K562 (cell line): ENCODE results near the gene CBLIF. TPM values are rescaled to one million over a fixed set of nuclear protein-coding genes. Genes with fewer than 3 reads are reported as not detected.

Experiments used
- ATAC-seq: fragments of 200-7000 bp; cut with Tn5 transposase; 3 replicates; pipeline ENCODE4 v1.9.1; 2020; ENCODE audit warnings: moderate library complexity
- BruUV-seq: library from RNA; stranded (reverse); fragments of 400-500 nt; replicated peaks from 2 replicates; lab custom pipeline; 2021; lab: Mats Ljungman, UMichigan
- CTCF ChIA-PET: fragments of 300-600 bp; formaldehyde crosslinking; extraction: SDS; loops from one replicate; lab custom pipeline; 2021; ENCODE audit warnings: low intra/inter-chr PET ratio; lab: Yijun Ruan, JAX
- POLR2A ChIA-PET: fragments of 300-600, 350-650 bp; sonication (Branson Sonifier 250); formaldehyde crosslinking; extraction: SDS; loops from one replicate; lab custom pipeline; 2021; ENCODE audit warnings: antibody characterized with exemption, inconsistent platforms; lab: Yijun Ruan, JAX
- DNase-seq, 4 experiments: peaks; one replicate each; pipeline versions ENCODE4 v3.0.0 to v3.0.0-alpha.2; 2011 to 2018; ENCODE audit warnings: low spot score in 3 of 4, mixed read lengths in 3 of 4; ENCODE audit errors: extremely low read depth in 1 of 4
- FAIRE-seq: peaks from 2 replicates; lab custom pipeline; 2011; peaks lifted over from hg19 to GRCh38; lab: Jason Lieb, UNC
- H2AFZ ChIP-seq: 2 replicates; pipeline ENCODE4 v1.6.0; 2011; ENCODE audit warnings: low read depth, low read length, control low read depth, inconsistent platforms
- H3K27ac ChIP-seq: fragments of 200-600 bp; 3 replicates; pipeline ENCODE4 v1.8.0; 2011; ENCODE audit warnings: low read depth, mild to moderate bottlenecking, control low read depth, inconsistent platforms, low read length, moderate library complexity, mixed read lengths; ENCODE audit errors: extremely low read depth
- H3K27me3 ChIP-seq, 2 experiments: fragments of 300-600 bp in 1 of 2; 2 replicates in 1 of 2; 3 replicates in 1 of 2; pipeline versions ENCODE4 v1.6.0 to v1.8.0; 2011; ENCODE audit warnings: inconsistent platforms in 2 of 2, low read length in 2 of 2, mild to moderate bottlenecking in 1 of 2, mixed read lengths in 1 of 2, moderate library complexity in 1 of 2; ENCODE audit not compliant: control insufficient read depth in 2 of 2, insufficient read depth in 2 of 2
- H3K36me3 ChIP-seq: fragments of 300-600 bp; 3 replicates; pipeline ENCODE4 v1.8.0; 2011; ENCODE audit warnings: mild to moderate bottlenecking, low read length, inconsistent platforms; ENCODE audit not compliant: control insufficient read depth, insufficient read depth
- H3K4me1 ChIP-seq, 2 experiments: fragments of 200-600 bp in 1 of 2; replicated peaks in 1 of 2; 2 replicates in 1 of 2; 3 replicates in 1 of 2; pipeline versions ENCODE4 v1.5.1 to v1.8.0; 2011; ENCODE audit warnings: inconsistent platforms in 2 of 2, low read length in 2 of 2, mild to moderate bottlenecking in 1 of 2, mixed read lengths in 1 of 2, moderate library complexity in 1 of 2; ENCODE audit not compliant: control insufficient read depth in 2 of 2, insufficient read depth in 2 of 2
- H3K4me2 ChIP-seq: 2 replicates; pipeline ENCODE4 v1.6.1; 2011; ENCODE audit warnings: low read length, control low read depth, inconsistent platforms, mixed read lengths; ENCODE audit not compliant: insufficient read depth
- H3K4me3 ChIP-seq: fragments of 200-600 bp; sonication (generic), shearing (Covaris generic); 2 replicates; pipeline ENCODE4 v1.5.1; 2016; ENCODE audit warnings: control low read depth, inconsistent platforms
- H3K79me2 ChIP-seq: fragments of 200-600 bp; 3 replicates; pipeline ENCODE4 v1.8.0; 2011; ENCODE audit warnings: low read length, inconsistent platforms; ENCODE audit not compliant: control insufficient read depth, insufficient read depth
- H3K9ac ChIP-seq, 2 experiments: 2 replicates each; pipeline versions ENCODE4 v1.6.0 to v1.6.1; 2011; ENCODE audit warnings: low read depth in 2 of 2, low read length in 2 of 2, control low read depth in 1 of 2, inconsistent platforms in 1 of 2, mild to moderate bottlenecking in 1 of 2, mixed read lengths in 1 of 2; ENCODE audit not compliant: insufficient read depth in 1 of 2
- H3K9me1 ChIP-seq: one replicate; pipeline ENCODE4 v1.6.0; 2011; ENCODE audit warnings: inconsistent platforms, mild to moderate bottlenecking, low read length, moderate library complexity; ENCODE audit not compliant: control insufficient read depth, insufficient read depth
- H3K9me3 ChIP-seq: replicated peaks from 2 replicates; pipeline ENCODE4 v1.5.1; 2011; ENCODE audit warnings: low read depth, low read length, inconsistent platforms; ENCODE audit not compliant: control insufficient read depth, insufficient read depth
- H4K20me1 ChIP-seq: replicated peaks from 2 replicates; pipeline ENCODE4 v1.6.1; 2011; ENCODE audit warnings: low read length, inconsistent platforms, mixed read lengths; ENCODE audit not compliant: control insufficient read depth, insufficient read depth
- CHCHD3 ChIP-seq: fragments of 250-450 bp; sonication (Bioruptor Pico); IDR thresholded peaks from 2 replicates; pipeline ENCODE4 v2.1.2; 2022; ENCODE audit warnings: mild to moderate bottlenecking
- FIP1L1 ChIP-seq: fragments of 200-400 bp; formaldehyde crosslinking; IDR thresholded peaks from 2 replicates; pipeline ENCODE4 v1.6.1; 2018; ENCODE audit warnings: mild to moderate bottlenecking, low read depth, low read length; ENCODE audit not compliant: poor library complexity, severe bottlenecking
- GABPB1 ChIP-seq: sonication (generic); formaldehyde crosslinking; IDR thresholded peaks from 2 replicates; pipeline ENCODE4 v1.8.0; 2022; ENCODE audit warnings: mild to moderate bottlenecking, missing genetic modification reagents
- HMGN3 ChIP-seq: IDR thresholded peaks from 2 replicates; pipeline ENCODE4 v1.6.1; 2011; ENCODE audit warnings: borderline replicate concordance, low read depth, mild to moderate bottlenecking, mixed read lengths, low read length; ENCODE audit not compliant: insufficient read length; ENCODE audit errors: extremely low read depth
- MYC ChIP-seq, 2 experiments: fragments of 250-450 bp in 1 of 2; sonication (Bioruptor Pico) in 1 of 2; IDR thresholded peaks; 2 replicates each; pipeline versions ENCODE4 v1.5.1 to v1.6.1; 2012 to 2021; ENCODE audit warnings: low read depth in 2 of 2, borderline replicate concordance in 1 of 2, improper control_type of control experiment in 1 of 2, low read length in 1 of 2, mild to moderate bottlenecking in 1 of 2, moderate library complexity in 1 of 2
- PTBP1 ChIP-seq: fragments of 200-400 bp; formaldehyde crosslinking; IDR thresholded peaks from 2 replicates; pipeline ENCODE4 v1.6.1; 2017; ENCODE audit warnings: low read depth, low read length
- RBM17 ChIP-seq: fragments of 200-400 bp; formaldehyde crosslinking; IDR thresholded peaks from 2 replicates; pipeline ENCODE4 v1.6.1; 2017; ENCODE audit warnings: low read depth, mild to moderate bottlenecking, low read length, borderline replicate concordance
- RREB1 ChIP-seq: fragments of 250-450 bp; sonication (Bioruptor Pico); IDR thresholded peaks from 2 replicates; pipeline ENCODE4 v1.4.0; 2020
- SLC30A9 ChIP-seq: fragments of 250-450 bp; sonication (Bioruptor Pico); IDR thresholded peaks from 2 replicates; pipeline ENCODE4 v1.8.0; 2022; ENCODE audit warnings: mild to moderate bottlenecking, moderate library complexity
- VEZF1 ChIP-seq: fragments of 200-800 bp; sonication (Bioruptor generic); IDR thresholded peaks from 2 replicates; pipeline ENCODE4 v1.6.1; 2017; ENCODE audit warnings: missing genetic modification characterization, missing compliant biosample characterization
- ZBTB5 ChIP-seq: fragments of 450-650 bp; IDR thresholded peaks from 2 replicates; pipeline ENCODE4 v1.6.1; 2017; ENCODE audit warnings: antibody characterized with exemption
- ZNF197 ChIP-seq: fragments of 200-800 bp; sonication (Bioruptor generic); IDR thresholded peaks from 2 replicates; pipeline ENCODE4 v1.6.1; 2016; ENCODE audit warnings: low read depth, missing genetic modification characterization, missing compliant biosample characterization
- ZNF253 ChIP-seq: fragments of 250-450 bp; sonication (Bioruptor Pico); conservative IDR thresholded peaks from 2 replicates; pipeline ENCODE4 v1.6.1; 2021; ENCODE audit warnings: mild to moderate bottlenecking
- WGBS: fragments of 100-300 bp; shearing (Covaris generic); methylation state at CpG from one replicate; pipeline ENCODE4 v1.1.6; 2016; ENCODE audit warnings: low coverage, mixed read lengths; ENCODE audit not compliant: insufficient coverage; ENCODE audit errors: missing lambda C conversion rate; 5-methylcytosine and 5-hydroxymethylcytosine counted together
- in situ Hi-C: fragments of 300-500 bp; cut with MboI; formaldehyde crosslinking; loops from 4 replicates; pipeline ENCODE4 v1.15.0; 2018; ENCODE audit warnings: inconsistent platforms, mixed read lengths
- intact Hi-C: fragments of 100-400 bp; cut with micrococcal nuclease; formaldehyde crosslinking; loops from 2 replicates; pipeline ENCODE4 v1.14.2; 2022
- polyA plus RNA-seq, 8 experiments: library from polyadenylated mRNA; depleted of rRNA in 4 of 8; stranded (reverse) in 5 of 8; unstranded in 3 of 8; fragments of >200 nt; fragmentation: Nextera tagmentation in 2 of 8; fragmentation: Illumina TruSeq in 1 of 8; extraction: Ambion mirVana in 2 of 8; extraction: Trizol in 1 of 8; gene quantifications; 2 replicates each; pipeline versions ENCODE4 v1.2.1 to v1.2.3, GENCODE V29; 2011 to 2014; ENCODE audit warnings: inconsistent platforms in 1 of 8, missing spikeins in 1 of 8
- total RNA-seq, 7 experiments: library from RNA; depleted of rRNA in 6 of 7; stranded (reverse); fragments of >200 nt in 6 of 7; fragmentation: Illumina TruSeq in 2 of 7; extraction: Trizol in 2 of 7; gene quantifications; 2 replicates each; pipeline versions ENCODE4 v1.2.1 to v1.2.3, GENCODE V29; 2011 to 2021; ENCODE audit warnings: low replicate concordance in 1 of 7

The CBLIF gene
- total and polyA plus RNA-seq, 9 of the 15 experiments (the other 6 are each of a cell fraction or from before 2014, with no cell fraction given), result 0.07 to 0.83 (median 0.54) TPM

GRCh38 chr11:59894616-59895015 lies 49.3 kb upstream of the CBLIF start:
- no peak overlapping the region for H3K27ac ChIP-seq
- H3K36me3 ChIP-seq, result no peaks in the 10 kb centered on the region
- H3K9ac ChIP-seq, result no peak overlapping the region
- no peaks in the 10 kb centered on the region for H3K9me3 ChIP-seq
- POLR2A ChIA-PET, result interaction anchor here (0.6 to 1.0 kb wide), 2 partner anchors 8 to 302 kb away, joined by 3 read pairs; no protein-coding TSS in a partner anchor
- BruUV-seq, result no TSS peak
- no peaks in the 10 kb centered on the region for H4K20me1 ChIP-seq
- intact Hi-C loops, result no loop called here
- no peaks in the 10 kb centered on the region for H3K9me1 ChIP-seq
- no peak overlapping the region for H2AFZ ChIP-seq
- no peak for DNase-seq
- H3K4me1 ChIP-seq, result peaks cover 9 to 12% of the 10 kb centered on the region in 2 experiments; a peak in 4 of 5 replicates
- 29% methylated on average over 1 of the region's 1 CpG for WGBS
- no peak for FAIRE-seq
- in situ Hi-C loops, result no loop called here
- no peaks in the 10 kb centered on the region for H3K27me3 ChIP-seq
- CTCF ChIA-PET, result interaction anchor here (0.7 kb wide), 1 partner anchor 73 kb away, joined by 3 read pairs; no protein-coding TSS in a partner anchor
- no peaks in the 10 kb centered on the region for H3K79me2 ChIP-seq
- no peak for ATAC-seq
- H3K4me2 ChIP-seq, result no peak overlapping the region
- no peak overlapping the region for H3K4me3 ChIP-seq
- no peak for TF ChIP-seq VEZF1 (CRISPR knock-in tag)
- no peak for TF ChIP-seq RREB1
- TF ChIP-seq SLC30A9 (CRISPR knock-in tag), result no peak
- TF ChIP-seq ZNF253, result no peak
- no peak for TF ChIP-seq FIP1L1
- TF ChIP-seq CHCHD3 (CRISPR knock-in tag), result no peak
- TF ChIP-seq PTBP1, result no peak
- no peak for TF ChIP-seq GABPB1 (CRISPR knock-in tag)
- TF ChIP-seq ZNF197, result no peak
- TF ChIP-seq RBM17, result no peak
- no peak for TF ChIP-seq ZBTB5
- no peak for TF ChIP-seq HMGN3
- no peak for TF ChIP-seq MYC (IDR thresholded peaks at IDR 0.05; ENCODE audit: low read depth, low read length)
- TF ChIP-seq MYC (CRISPR knock-in tag; IDR thresholded peaks at IDR 0.05; ENCODE audit: borderline replicate concordance, low read depth), result no peak
